ENCODE data around the gene WDFY2. TPM values are rescaled to one million over a fixed set of nuclear protein-coding genes. Genes with fewer than 3 reads are reported as not detected.

The WDFY2 gene
- total and polyA plus RNA-seq, 2 of the 13 experiments (the other 11 are each of a cell fraction or from before 2014, with no cell fraction given) = 22.6 to 27.0 TPM

GRCh38 chr13:51645761-51646670 is 61.8 kb downstream of the WDFY2 start:
- peak overlapping the region; percentile 65 for H3K27ac ChIP-seq (ENCODE audit: extremely low read length, insufficient read depth, low read length)
- CTCF ChIA-PET (ENCODE audit: low intra/inter-chr PET ratio, low total read pairs) = no interaction called here
- no peak overlapping the region for H3K4me2 ChIP-seq (ENCODE audit: low read depth, low read length)
- no TSS peak for BruUV-seq (replicated peaks)
- H2AFZ ChIP-seq (ENCODE audit: low read length) = no peak overlapping the region
- H3K4me3 ChIP-seq (replicated peaks in 1 of 3; ENCODE audit: insufficient read depth in 1 of 3, low read depth in 2 of 3, low read length in 3 of 3) = no peak overlapping the region
- FAIRE-seq (no peak), DNase-seq (ENCODE audit: low spot score) (no peak), ATAC-seq (no peak)
- intact Hi-C loops (cut with micrococcal nuclease; ENCODE audit: unreplicated experiment) = no loop called here
- peaks cover 78% of the 10 kb centered on the region for H3K79me2 ChIP-seq (ENCODE audit: insufficient read depth, low read length)
- POLR2A ChIA-PET = no interaction called here
- no peak overlapping the region for H3K9ac ChIP-seq (ENCODE audit: insufficient read depth, low read depth, low read length)
- 96% methylated on average over 10 of the region's 10 CpGs for whole genome bisulfite sequencing (ENCODE audit: low lambda C conversion rate)
- TF ChIP-seq MXD1 (CRISPR knock-in tag; IDR thresholded peaks at IDR 0.05) (no peak), SRSF1 (optimal IDR thresholded peaks at IDR 0.05; ENCODE audit: low read depth, low read length) (no peak), GRHL1 (CRISPR knock-in tag; conservative IDR thresholded peaks at IDR 0.05) (no peak), RXRA (CRISPR knock-in tag; IDR thresholded peaks at IDR 0.05) (no peak), PAX8 (CRISPR knock-in tag; IDR thresholded peaks at IDR 0.05; ENCODE audit: borderline replicate concordance) (no peak), TSC22D2 (CRISPR knock-in tag; IDR thresholded peaks at IDR 0.05; ENCODE audit: borderline replicate concordance) (no peak), IRF2 (CRISPR knock-in tag; IDR thresholded peaks at IDR 0.05) (no peak), ZEB1 (IDR thresholded peaks at IDR 0.05; ENCODE audit: insufficient replicate concordance, low read depth) (no peak), TRIM22 (IDR thresholded peaks at IDR 0.05) (no peak), HDAC2 (CRISPR knock-in tag; IDR thresholded peaks at IDR 0.05) (no peak)
- H3K36me3 ChIP-seq (replicated peaks in 1 of 2; ENCODE audit: control insufficient read depth in 1 of 2, insufficient read depth in 2 of 2, low read length in 2 of 2) = peaks cover 0 to 4% of the 10 kb centered on the region in 2 experiments; a peak in 1 of 5 replicates
- H3K27me3 ChIP-seq (ENCODE audit: control insufficient read depth in 1 of 2, insufficient read depth in 2 of 2, low read length in 2 of 2) = no peaks in the 10 kb centered on the region; a peak in 1 of 5 replicates
- H4K20me1 ChIP-seq (ENCODE audit: insufficient read depth, low read length) = no peaks in the 10 kb centered on the region
- in situ Hi-C loops (cut with HindIII; ENCODE audit: extremely low pct_ligation_motif_present, low pct_unique_long_range_greater_than_20kb) = no loop called here
- no peaks in the 10 kb centered on the region for H3K9me3 ChIP-seq (ENCODE audit: low read length)
- H3K4me1 ChIP-seq (ENCODE audit: insufficient read depth, low read length) = peaks cover 58% of the 10 kb centered on the region

Data from HepG2 (cell line).